Measurements from ENCODE around the gene KLHL41. TPM values are rescaled to one million over a fixed set of nuclear protein-coding genes. Genes with fewer than 3 reads are reported as not detected.
A peak's percentile ranks its signal among the peaks of the same experiment; 100 is the strongest.

The KLHL41 gene
- total and polyA plus RNA-seq, 2 of the 13 experiments (the other 11 are each of a cell fraction or from before 2014, with no cell fraction given) = 0.07 to 0.31 TPM

GRCh38 chr2:169490834-169491233 is 18.7 kb upstream of the KLHL41 start (continued):
- TF ChIP-seq HNF1A (IDR thresholded peaks at IDR 0.05; ENCODE audit: low read depth) = no peak
- no peak for TF ChIP-seq HNF1A (CRISPR knock-in tag; IDR thresholded peaks at IDR 0.05; ENCODE audit: borderline replicate concordance)
- TF ChIP-seq ZNF850 (CRISPR knock-in tag; conservative IDR thresholded peaks at IDR 0.05) = no peak
- no peak for TF ChIP-seq ZBTB43 (CRISPR knock-in tag; conservative IDR thresholded peaks at IDR 0.05)
- no peak for TF ChIP-seq ZFY (CRISPR knock-in tag; IDR thresholded peaks at IDR 0.05)
- no peak for TF ChIP-seq NFRKB (IDR thresholded peaks at IDR 0.05)

- no peaks in the 10 kb centered on the region; a peak in 2 of 5 replicates for H3K36me3 ChIP-seq (replicated peaks in 1 of 2; ENCODE audit: control insufficient read depth in 1 of 2, insufficient read depth in 2 of 2, low read length in 2 of 2)
- H3K4me1 ChIP-seq (ENCODE audit: insufficient read depth, low read length) = peaks cover 24% of the 10 kb centered on the region
- H3K4me3 ChIP-seq (replicated peaks in 1 of 3; ENCODE audit: insufficient read depth in 1 of 3, low read depth in 2 of 3, low read length in 3 of 3) = no peak overlapping the region
- H4K20me1 ChIP-seq (ENCODE audit: insufficient read depth, low read length) = no peaks in the 10 kb centered on the region
- FAIRE-seq (no peak), DNase-seq (ENCODE audit: low spot score) (no peak), ATAC-seq (no peak)
- TF ChIP-seq ZFP37 (CRISPR knock-in tag; IDR thresholded peaks at IDR 0.05; ENCODE audit: borderline replicate concordance) (no peak), HNRNPK (IDR thresholded peaks at IDR 0.05; ENCODE audit: low read depth, low read length, poor library complexity, severe bottlenecking) (peak; percentile 97)
- no TSS peak for BruUV-seq (replicated peaks)
- H3K9ac ChIP-seq (ENCODE audit: insufficient read depth, low read depth, low read length) = no peak overlapping the region
- H3K27ac ChIP-seq (ENCODE audit: extremely low read length, insufficient read depth, low read length) = no peak overlapping the region
- intact Hi-C loops (cut with micrococcal nuclease; ENCODE audit: unreplicated experiment) (no loop called here), in situ Hi-C loops (cut with HindIII; ENCODE audit: extremely low pct_ligation_motif_present, low pct_unique_long_range_greater_than_20kb) (no loop called here)
- no peak overlapping the region for H2AFZ ChIP-seq (ENCODE audit: low read length)
- no peaks in the 10 kb centered on the region for H3K9me3 ChIP-seq (ENCODE audit: low read length)
- no peaks in the 10 kb centered on the region for H3K27me3 ChIP-seq (ENCODE audit: control insufficient read depth in 1 of 2, insufficient read depth in 2 of 2, low read length in 2 of 2)
- no peaks in the 10 kb centered on the region for H3K79me2 ChIP-seq (ENCODE audit: insufficient read depth, low read length)
- no peak overlapping the region for H3K4me2 ChIP-seq (ENCODE audit: low read depth, low read length)
- ChIA-PET POLR2A (no interaction called here), CTCF (ENCODE audit: low intra/inter-chr PET ratio, low total read pairs) (no interaction called here)
These were observed 18.1 kb upstream of the KLHL41 start for GRCh38 chr2:169491378-169491777.

Data from HepG2 (cell line).